Trophoblast cell (in vitro differentiated cells and primary cell): Measurements from ENCODE around the gene RAD51B.

Experiments
- DNase-seq, 2 donors: peaks; one replicate each; pipeline ENCODE4 v3.0.0-alpha.2; 2016
- H2AFZ ChIP-seq: 2 replicates; pipeline ENCODE4 v1.6.1; 2013; ENCODE audit warnings: low read length, moderate library complexity, mild to moderate bottlenecking; ENCODE audit not compliant: insufficient read depth, poor library complexity
- H2AK5ac ChIP-seq: 2 replicates; pipeline ENCODE4 v1.6.1; 2013; ENCODE audit warnings: mild to moderate bottlenecking, low read length
- H2BK120ac ChIP-seq: 2 replicates; pipeline ENCODE4 v1.6.1; 2013; ENCODE audit warnings: low read length, mild to moderate bottlenecking, moderate library complexity; ENCODE audit not compliant: insufficient read depth, poor library complexity
- H2BK12ac ChIP-seq: 2 replicates; pipeline ENCODE4 v1.6.1; 2013; ENCODE audit warnings: mild to moderate bottlenecking, low read length, moderate library complexity
- H2BK5ac ChIP-seq: 2 replicates; pipeline ENCODE4 v1.6.1; 2013; ENCODE audit warnings: low read length, low read depth, moderate library complexity, mild to moderate bottlenecking; ENCODE audit not compliant: poor library complexity
- H3K14ac ChIP-seq: 2 replicates; pipeline ENCODE4 v1.6.1; 2013; ENCODE audit warnings: mild to moderate bottlenecking, low read length
- H3K18ac ChIP-seq: 2 replicates; pipeline ENCODE4 v1.6.1; 2013; ENCODE audit warnings: mild to moderate bottlenecking, low read length
- H3K23ac ChIP-seq: 2 replicates; pipeline ENCODE4 v1.6.1; 2013; ENCODE audit warnings: low read length
- H3K27ac ChIP-seq: 2 replicates; pipeline ENCODE4 v1.5.1; 2013; ENCODE audit warnings: low read depth, mild to moderate bottlenecking, inconsistent platforms, low read length, moderate library complexity
- H3K27me3 ChIP-seq: 2 replicates; pipeline ENCODE4 v1.6.1; 2013; ENCODE audit warnings: inconsistent platforms, mild to moderate bottlenecking, low read length, moderate library complexity; ENCODE audit not compliant: insufficient read depth
- H3K36me3 ChIP-seq, 2 experiments: 1 replicate in 1 of 2; 2 replicates in 1 of 2; pipeline ENCODE4 v1.6.1; 2013; ENCODE audit warnings: low read length in 2 of 2, mild to moderate bottlenecking in 2 of 2, moderate library complexity in 1 of 2; ENCODE audit not compliant: insufficient read depth in 2 of 2, control insufficient read depth in 1 of 2
- H3K4ac ChIP-seq: 2 replicates; pipeline ENCODE4 v1.6.1; 2013; ENCODE audit warnings: low read depth, mild to moderate bottlenecking, low read length, moderate library complexity
- H3K4me1 ChIP-seq, 2 experiments: 1 replicate in 1 of 2; 2 replicates in 1 of 2; pipeline ENCODE4 v1.6.1; 2013; ENCODE audit warnings: low read length in 2 of 2, mild to moderate bottlenecking in 2 of 2, moderate library complexity in 1 of 2; ENCODE audit not compliant: insufficient read depth in 2 of 2, control insufficient read depth in 1 of 2
- H3K4me2 ChIP-seq: 2 replicates; pipeline ENCODE4 v1.6.1; 2013; ENCODE audit warnings: inconsistent platforms, mild to moderate bottlenecking, low read length, moderate library complexity
- H3K4me3 ChIP-seq: 2 replicates; pipeline ENCODE4 v1.5.1; 2013; ENCODE audit warnings: mild to moderate bottlenecking, low read depth, low read length, inconsistent platforms
- H3K79me1 ChIP-seq: one replicate; pipeline ENCODE4 v1.6.1; 2013; ENCODE audit warnings: low read length
- H3K79me2 ChIP-seq: 2 replicates; pipeline ENCODE4 v1.6.1; 2013; ENCODE audit warnings: low read length, mild to moderate bottlenecking; ENCODE audit not compliant: control insufficient read depth, insufficient read depth, poor library complexity
- H3K9ac ChIP-seq: 2 replicates; pipeline ENCODE4 v1.6.1; 2013; ENCODE audit warnings: mild to moderate bottlenecking, low read length
- H3K9me3 ChIP-seq: 2 replicates; pipeline ENCODE4 v1.6.1; 2013; ENCODE audit warnings: low read depth, mild to moderate bottlenecking, control low read depth, inconsistent platforms, low read length; ENCODE audit not compliant: insufficient read depth
- H4K12ac ChIP-seq: 2 replicates; pipeline ENCODE4 v1.6.1; 2013; ENCODE audit warnings: low read depth, mild to moderate bottlenecking, low read length, moderate library complexity
- H4K8ac ChIP-seq: 2 replicates; pipeline ENCODE4 v1.6.1; 2013; ENCODE audit warnings: low read depth, mild to moderate bottlenecking, low read length, moderate library complexity
- H4K91ac ChIP-seq: one replicate; pipeline ENCODE4 v1.6.1; 2013; ENCODE audit warnings: low read depth, mild to moderate bottlenecking, low read length, moderate library complexity
- WGBS: extraction: QIAGEN DNeasy Blood & Tissue Kit; methylation state at CpG from one replicate; pipeline ENCODE4 v1.1.7; 2013; ENCODE audit warnings: missing lambda C conversion rate; ENCODE audit not compliant: insufficient read length, insufficient coverage; ENCODE audit errors: extremely low coverage; 5-methylcytosine and 5-hydroxymethylcytosine counted together

The RAD51B gene

DNA sequence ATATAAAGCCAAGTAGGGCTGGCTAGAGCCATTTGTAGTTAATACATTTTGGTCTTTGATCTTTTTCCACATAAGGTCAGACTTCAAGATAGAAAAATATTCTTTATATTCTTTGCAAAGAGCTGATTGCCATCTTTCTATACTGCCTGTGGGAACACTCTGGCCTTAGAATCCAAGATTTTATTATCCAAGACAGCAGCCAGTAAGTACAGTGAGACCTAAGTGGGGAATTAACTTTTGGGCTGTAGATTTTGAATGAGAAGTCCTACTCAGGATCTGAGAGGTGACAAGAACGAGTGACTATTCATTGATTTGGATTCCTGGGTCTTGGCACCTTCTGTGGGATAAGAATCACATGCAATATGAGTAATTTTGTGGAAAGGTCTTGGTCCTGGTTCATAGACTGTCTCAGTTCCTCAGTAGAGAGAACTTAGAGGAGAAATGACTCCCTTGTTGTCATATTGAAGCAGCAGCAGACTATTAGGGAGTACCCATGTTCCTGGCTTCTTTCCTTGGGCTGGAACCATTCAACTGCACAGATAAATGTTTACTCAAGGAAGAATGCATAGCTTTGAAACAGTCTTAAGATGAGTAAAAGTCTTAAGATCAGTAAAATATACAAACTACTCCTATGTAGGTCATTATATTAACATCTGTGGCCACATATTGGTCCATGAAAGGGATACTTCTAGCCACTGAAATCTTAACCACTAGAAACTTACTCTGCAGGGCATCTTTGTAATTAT lies 353.8 kb downstream of the RAD51B start:
- Histone ChIP-seq H2BK5ac (no peak overlapping the region), H3K14ac (no peak overlapping the region), H3K79me2 (no peaks in the 10 kb centered on the region), H3K9me3 (no peaks in the 10 kb centered on the region), H2AK5ac (no peak overlapping the region), H3K79me1 (peaks cover 4% of the 10 kb centered on the region), H4K8ac (no peak overlapping the region), H2BK120ac (no peak overlapping the region), H2BK12ac (no peak overlapping the region), H4K91ac (no peak overlapping the region), H2AFZ (no peak overlapping the region), H4K12ac (no peak overlapping the region), H3K9ac (no peak overlapping the region), H3K27ac (no peak overlapping the region), H3K4me3 (no peak overlapping the region), H3K4ac (no peak overlapping the region), H3K23ac (no peak overlapping the region), H3K36me3 (no peaks in the 10 kb centered on the region), H3K4me1 (peaks cover 2 to 3% of the 10 kb centered on the region in 2 experiments), H3K27me3 (no peaks in the 10 kb centered on the region), H3K18ac (no peak overlapping the region), H3K4me2 (no peak overlapping the region)
- no peak for DNase-seq
- no CpG with 5 or more reads among the region's 1 CpG for WGBS

GRCh38 chr14:68174446-68174845 lies 354.9 kb downstream of the RAD51B start:
- Histone ChIP-seq H3K14ac (no peak overlapping the region), H2AFZ (no peak overlapping the region), H3K4ac (no peak overlapping the region), H3K4me2 (no peak overlapping the region), H2BK5ac (no peak overlapping the region), H3K9ac (no peak overlapping the region), H2AK5ac (no peak overlapping the region), H3K4me1 (peaks cover 2 to 6% of the 10 kb centered on the region in 2 experiments), H2BK120ac (no peak overlapping the region), H3K4me3 (no peak overlapping the region), H3K27me3 (no peaks in the 10 kb centered on the region), H3K79me2 (no peaks in the 10 kb centered on the region), H3K9me3 (no peaks in the 10 kb centered on the region), H3K23ac (no peak overlapping the region), H3K79me1 (peaks cover 4% of the 10 kb centered on the region), H4K12ac (no peak overlapping the region), H2BK12ac (no peak overlapping the region), H3K27ac (no peak overlapping the region), H4K8ac (no peak overlapping the region), H3K36me3 (no peaks in the 10 kb centered on the region), H3K18ac (no peak overlapping the region), H4K91ac (no peak overlapping the region)
- DNase-seq, result no peak
- WGBS, result no CpG with 5 or more reads among the region's 2 CpGs

GRCh38 chr14:68176687-68177086 lies 357.1 kb downstream of the RAD51B start:
- WGBS, result no CpG with 5 or more reads among the region's 1 CpG
- DNase-seq, result no peak
- Histone ChIP-seq H3K4me3 (no peak overlapping the region), H3K4ac (no peak overlapping the region), H4K8ac (no peak overlapping the region), H2BK120ac (no peak overlapping the region), H3K4me1 (peaks cover 2 to 11% of the 10 kb centered on the region in 2 experiments), H3K14ac (no peak overlapping the region), H3K27ac (no peak overlapping the region), H3K79me2 (no peaks in the 10 kb centered on the region), H2AFZ (no peak overlapping the region), H4K12ac (no peak overlapping the region), H3K9ac (no peak overlapping the region), H3K4me2 (no peak overlapping the region), H2AK5ac (no peak overlapping the region), H2BK5ac (no peak overlapping the region), H3K36me3 (no peaks in the 10 kb centered on the region), H2BK12ac (no peak overlapping the region), H3K23ac (no peak overlapping the region), H3K9me3 (no peaks in the 10 kb centered on the region), H3K18ac (no peak overlapping the region), H3K27me3 (no peaks in the 10 kb centered on the region), H3K79me1 (peaks cover 4% of the 10 kb centered on the region), H4K91ac (no peak overlapping the region)

DNA sequence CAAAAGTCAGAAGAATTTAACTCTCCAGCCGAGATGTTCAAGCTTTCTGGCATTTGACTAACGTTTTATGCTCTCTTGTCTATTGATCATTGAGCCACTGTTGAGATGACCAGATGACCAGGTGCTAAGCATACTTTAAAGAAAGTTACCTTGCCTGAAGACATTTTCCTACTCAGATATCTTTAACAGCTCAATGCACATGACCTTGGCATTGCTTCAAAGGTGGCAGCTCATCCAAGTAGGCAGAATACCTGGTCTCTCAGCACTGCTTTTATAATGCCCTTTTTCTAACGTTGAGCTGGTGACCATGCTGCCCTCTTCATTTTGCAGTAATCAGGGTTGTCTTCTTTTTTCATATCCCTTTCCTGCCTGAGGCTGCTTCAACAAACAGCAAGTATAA lies 358.1 kb downstream of the RAD51B start:
- Histone ChIP-seq H3K23ac (no peak overlapping the region), H3K27ac (no peak overlapping the region), H2BK12ac (peak overlapping the region; percentile 31), H3K9me3 (no peaks in the 10 kb centered on the region), H3K36me3 (no peaks in the 10 kb centered on the region), H2AFZ (no peak overlapping the region), H3K79me1 (peaks cover 4% of the 10 kb centered on the region), H3K79me2 (no peaks in the 10 kb centered on the region), H2BK120ac (peak overlapping the region; percentile 13), H3K18ac (no peak overlapping the region), H3K27me3 (no peaks in the 10 kb centered on the region), H4K91ac (no peak overlapping the region), H4K8ac (no peak overlapping the region), H3K14ac (no peak overlapping the region), H3K4ac (peak overlapping the region; percentile 23), H2BK5ac (no peak overlapping the region), H3K4me2 (no peak overlapping the region), H3K9ac (no peak overlapping the region), H3K4me3 (no peak overlapping the region), H3K4me1 (peaks cover 2 to 11% of the 10 kb centered on the region in 2 experiments), H2AK5ac (no peak overlapping the region), H4K12ac (no peak overlapping the region)
- no peak for DNase-seq
- WGBS, result no CpG with 5 or more reads among the region's 3 CpGs
